Kidney epithelial cell (primary cell): ENCODE data around the gene PLCD3. TPM values are rescaled to one million over a fixed set of nuclear protein-coding genes. Genes with fewer than 3 reads are reported as not detected.

Experiments
- DNase-seq: peaks from one replicate; pipeline ENCODE4 v3.0.0-alpha.2; 2010; ENCODE audit warnings: low read depth
- H3K27me3 ChIP-seq: 2 replicates; pipeline ENCODE4 v1.6.0; 2011; ENCODE audit warnings: low read length; ENCODE audit not compliant: control insufficient read depth, insufficient read depth
- H3K36me3 ChIP-seq: 2 replicates; pipeline ENCODE4 v1.5.1; 2011; ENCODE audit warnings: low read length; ENCODE audit not compliant: control insufficient read depth, insufficient read depth
- H3K4me3 ChIP-seq: 2 replicates; pipeline ENCODE4 v1.5.1; 2011; ENCODE audit warnings: low read depth, mild to moderate bottlenecking, control low read depth, low read length
- CTCF ChIP-seq: IDR thresholded peaks from 2 replicates; pipeline ENCODE4 v1.5.1; 2011; ENCODE audit warnings: mild to moderate bottlenecking, moderate library complexity, low read length, control low read depth, inconsistent platforms; ENCODE audit not compliant: insufficient read depth, poor library complexity, severe bottlenecking
- total RNA-seq: library from RNA; depleted of rRNA; stranded (reverse); fragments of >200 nt; gene quantifications from 2 replicates; pipeline ENCODE4 v1.2.3, GENCODE V29; 2015

PLCD3 gene
- total RNA-seq, 1 donor from 2014 or later, result 54.5 TPM

- H3K4me3 ChIP-seq, result peak overlapping the region; percentile 34
- DNase-seq, result no peak
- no peak for TF ChIP-seq CTCF
- H3K27me3 ChIP-seq, result no peaks in the 10 kb centered on the region
- H3K36me3 ChIP-seq, result no peaks in the 10 kb centered on the region
Observed at GRCh38 chr17:45162025-45162687, 29.8 kb upstream of the PLCD3 start.

GRCh38 chr17:45161288-45162024 is 29.1 kb upstream of the PLCD3 start, which contains the start of gene HEXIM2:
TSS of gene HEXIM2 (plus strand) at chr17:45161875. CDS start at chr17:45162794, 919 bp downstream.
- no peak for TF ChIP-seq CTCF
- Histone ChIP-seq H3K36me3 (no peaks in the 10 kb centered on the region), H3K4me3 (peak within 1 kb of the TSS; percentile 73), H3K27me3 (no peaks in the 10 kb centered on the region)
- DNase-seq, result peak; percentile 96

DNA sequence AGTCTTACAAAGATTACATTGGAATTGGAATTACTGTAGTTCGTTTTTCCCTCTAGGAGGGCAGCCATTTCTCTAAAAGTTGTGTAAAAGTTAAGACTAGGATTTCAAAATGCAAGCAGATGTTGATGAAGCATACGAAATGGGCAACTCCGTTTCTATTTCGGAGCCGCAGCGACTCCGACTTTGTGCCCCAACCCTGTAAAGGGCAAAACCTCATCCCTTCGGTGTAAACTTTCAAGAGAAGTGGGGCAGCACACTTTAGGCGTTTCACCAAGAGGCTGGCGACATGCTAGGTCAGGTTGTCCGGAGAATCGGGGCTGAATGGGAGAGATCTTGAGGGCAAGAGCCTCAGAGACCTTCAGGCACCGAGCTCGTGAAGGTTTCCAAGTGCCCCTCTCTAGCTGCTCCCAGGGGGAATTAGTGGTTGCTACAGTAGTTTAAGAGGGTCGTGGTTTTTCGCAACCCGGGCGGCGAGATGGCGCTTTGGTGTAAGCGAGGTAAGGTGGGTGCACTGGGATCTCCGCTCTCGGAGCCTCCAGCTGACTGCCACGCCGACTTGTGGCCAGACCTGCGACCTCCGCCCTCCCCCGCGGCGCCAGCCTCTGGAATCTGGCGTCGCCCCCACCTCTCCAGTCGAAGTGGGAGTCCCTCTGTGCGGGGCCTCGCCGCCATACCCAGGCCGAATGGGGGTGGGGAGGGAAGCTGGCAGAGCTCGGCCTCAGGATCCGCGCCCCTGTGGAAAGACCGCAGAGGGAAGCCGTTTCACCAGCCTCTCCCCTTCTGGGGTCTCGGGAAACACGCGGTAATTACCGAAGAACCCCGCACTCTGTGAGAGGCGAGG is 28.4 kb upstream of the PLCD3 start:
- no peak for DNase-seq
- peak; percentile 17 for TF ChIP-seq CTCF

DNA sequence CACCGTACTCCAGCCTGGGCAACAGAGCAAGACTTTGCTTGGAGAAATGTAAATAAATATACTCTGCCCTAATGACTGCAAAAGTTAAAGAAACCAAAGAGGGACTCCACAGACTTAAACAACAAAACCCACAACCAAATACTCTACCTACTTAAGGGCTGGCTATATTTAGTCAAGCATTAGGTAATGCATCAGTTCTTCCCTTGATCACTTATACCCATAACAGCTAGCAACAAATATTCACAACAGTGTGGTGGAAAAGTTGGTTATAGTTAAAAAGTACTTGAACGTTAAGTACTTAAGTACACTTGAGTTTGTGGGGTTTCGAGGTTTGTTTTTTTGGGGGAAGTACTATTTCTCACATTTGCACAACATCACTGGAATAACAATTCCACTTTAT is 23.9 kb upstream of the PLCD3 start:
- DNase-seq, result no peak
- no peak for TF ChIP-seq CTCF
- H3K4me3 ChIP-seq, result no peak overlapping the region
- H3K36me3 ChIP-seq, result no peaks in the 10 kb centered on the region
- no peaks in the 10 kb centered on the region for H3K27me3 ChIP-seq

More for the DNA sequence above, 28.4 kb upstream of the PLCD3 start:
- Histone ChIP-seq H3K36me3 (no peaks in the 10 kb centered on the region), H3K4me3 (peak overlapping the region; percentile 73), H3K27me3 (no peaks in the 10 kb centered on the region)

DNA sequence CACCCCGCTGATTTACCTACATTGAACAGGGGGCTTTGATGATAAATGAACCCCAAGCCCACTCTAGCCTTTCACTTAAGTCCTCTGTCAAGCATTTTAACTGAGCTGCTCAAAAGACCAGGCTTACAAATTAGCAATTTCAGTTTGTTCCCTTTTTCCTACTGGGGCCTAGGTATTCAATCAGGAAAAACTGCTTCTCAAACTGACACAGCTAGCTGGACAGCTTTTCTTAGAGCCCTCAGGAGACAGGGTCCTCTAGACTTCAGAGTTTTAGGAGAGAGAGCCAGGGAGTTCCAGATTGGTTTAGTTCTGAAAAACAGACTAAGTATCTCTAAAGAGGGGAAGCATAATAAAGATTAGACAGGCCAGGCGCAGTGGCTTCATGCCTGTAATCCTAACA is 23.2 kb upstream of the PLCD3 start:
- DNase-seq, result no peak
- Histone ChIP-seq H3K4me3 (no peak overlapping the region), H3K36me3 (no peaks in the 10 kb centered on the region), H3K27me3 (no peaks in the 10 kb centered on the region)
- no peak for TF ChIP-seq CTCF
